Ascending aorta (tissue), 2 donors: Measurements from ENCODE around the gene ZNF581. TPM values are rescaled to one million over a fixed set of nuclear protein-coding genes. Genes with fewer than 3 reads are reported as not detected.

Experiments used
- DNase-seq, 2 donors: peaks; one replicate each; pipeline ENCODE4 v3.0.0-alpha.2; 2019; ENCODE audit warnings: low spot score in 2 of 2
- H3K27ac ChIP-seq, 2 donors: fragments of 200-600 bp; sonication (generic); one replicate each; pipeline ENCODE4 v1.5.1; 2016 to 2017; ENCODE audit warnings: mild to moderate bottlenecking in 1 of 2
- H3K27me3 ChIP-seq: fragments of 200-600 bp; sonication (generic); one replicate; pipeline ENCODE4 v1.5.1; 2017
- H3K36me3 ChIP-seq, 2 donors: fragments of 200-600 bp; sonication (generic); one replicate each; pipeline ENCODE4 v1.5.1; 2016
- H3K4me1 ChIP-seq, 2 donors: fragments of 200-600 bp; sonication (generic); one replicate each; pipeline ENCODE4 v1.5.1; 2016 to 2017; ENCODE audit warnings: mild to moderate bottlenecking in 1 of 2
- H3K4me3 ChIP-seq, 2 donors: fragments of 200-600 bp; sonication (generic); one replicate each; pipeline ENCODE4 v1.5.1; 2016 to 2017; ENCODE audit warnings: mild to moderate bottlenecking in 1 of 2
- H3K9me3 ChIP-seq, 2 donors: fragments of 200-600 bp; sonication (generic); one replicate each; pipeline ENCODE4 v1.5.1; 2016
- intact Hi-C: fragments of 100-400 bp; cut with DNase I; formaldehyde crosslinking; loops from one replicate; pipeline ENCODE4 v1.15.1; 2023
- total RNA-seq: library from RNA; depleted of rRNA; stranded (reverse); fragments of >200 nt; gene quantifications from one replicate; pipeline ENCODE4 v1.1.0, GENCODE V29; 2016
- TF ChIP-seq, protein P1 (sequence below), 3 experiments: fragments of 200-600 bp in 2 of 3; fragments of 450-650 bp in 1 of 3; sonication (generic) in 2 of 3; IDR thresholded peaks; one replicate each; pipeline ENCODE4 v1.5.1; 2016 to 2019; ENCODE audit warnings: antibody characterized with exemption in 3 of 3, mild to moderate bottlenecking in 1 of 3, moderate library complexity in 1 of 3

The ZNF581 gene
- total RNA-seq, 1 donor from 2014 or later = 12.1 TPM

- Histone ChIP-seq H3K4me3 (no peak overlapping the region), H3K4me1 (no peaks in the 10 kb centered on the region), H3K36me3 (peaks cover 34 to 36% of the 10 kb centered on the region in 2 donors), H3K27ac (no peak overlapping the region), H3K27me3 (no peaks in the 10 kb centered on the region), H3K9me3 (no peaks in the 10 kb centered on the region)
- DNase-seq = no peak
- intact Hi-C loops = no loop called here
- TF ChIP-seq, protein P1, sequence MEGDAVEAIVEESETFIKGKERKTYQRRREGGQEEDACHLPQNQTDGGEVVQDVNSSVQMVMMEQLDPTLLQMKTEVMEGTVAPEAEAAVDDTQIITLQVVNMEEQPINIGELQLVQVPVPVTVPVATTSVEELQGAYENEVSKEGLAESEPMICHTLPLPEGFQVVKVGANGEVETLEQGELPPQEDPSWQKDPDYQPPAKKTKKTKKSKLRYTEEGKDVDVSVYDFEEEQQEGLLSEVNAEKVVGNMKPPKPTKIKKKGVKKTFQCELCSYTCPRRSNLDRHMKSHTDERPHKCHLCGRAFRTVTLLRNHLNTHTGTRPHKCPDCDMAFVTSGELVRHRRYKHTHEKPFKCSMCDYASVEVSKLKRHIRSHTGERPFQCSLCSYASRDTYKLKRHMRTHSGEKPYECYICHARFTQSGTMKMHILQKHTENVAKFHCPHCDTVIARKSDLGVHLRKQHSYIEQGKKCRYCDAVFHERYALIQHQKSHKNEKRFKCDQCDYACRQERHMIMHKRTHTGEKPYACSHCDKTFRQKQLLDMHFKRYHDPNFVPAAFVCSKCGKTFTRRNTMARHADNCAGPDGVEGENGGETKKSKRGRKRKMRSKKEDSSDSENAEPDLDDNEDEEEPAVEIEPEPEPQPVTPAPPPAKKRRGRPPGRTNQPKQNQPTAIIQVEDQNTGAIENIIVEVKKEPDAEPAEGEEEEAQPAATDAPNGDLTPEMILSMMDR (IDR thresholded peaks at IDR 0.05) = no peak
Measured at GRCh38 chr19:55616395-55616875, 27.0 kb upstream of the ZNF581 start.

- Histone ChIP-seq H3K27me3 (no peaks in the 10 kb centered on the region), H3K4me3 (no peak overlapping the region), H3K36me3 (peaks cover 34 to 45% of the 10 kb centered on the region in 2 donors), H3K4me1 (no peaks in the 10 kb centered on the region), H3K9me3 (no peaks in the 10 kb centered on the region), H3K27ac (no peak overlapping the region)
- TF ChIP-seq, protein P1 (IDR thresholded peaks at IDR 0.05) = no peak
- intact Hi-C loops = no loop called here
- DNase-seq = no peak
Measured at GRCh38 chr19:55617426-55617825, 26.0 kb upstream of the ZNF581 start.

GRCh38 chr19:55618426-55618825 is 25.0 kb upstream of the ZNF581 start:
- H3K36me3 ChIP-seq = peaks cover 34 to 48% of the 10 kb centered on the region in 2 donors
- no peaks in the 10 kb centered on the region for H3K4me1 ChIP-seq
- H3K27ac ChIP-seq = no peak overlapping the region
- no peaks in the 10 kb centered on the region for H3K27me3 ChIP-seq
- no peak for DNase-seq
- intact Hi-C loops = no loop called here
- TF ChIP-seq, protein P1 (IDR thresholded peaks at IDR 0.05) = no peak
- no peak overlapping the region for H3K4me3 ChIP-seq
- H3K9me3 ChIP-seq = no peaks in the 10 kb centered on the region

- Histone ChIP-seq H3K36me3 (peaks cover 31 to 44% of the 10 kb centered on the region in 2 donors), H3K4me3 (no peak overlapping the region), H3K9me3 (no peaks in the 10 kb centered on the region), H3K4me1 (no peaks in the 10 kb centered on the region), H3K27me3 (no peaks in the 10 kb centered on the region), H3K27ac (no peak overlapping the region)
- TF ChIP-seq, protein P1 (IDR thresholded peaks at IDR 0.05) = no peak
- intact Hi-C loops = no loop called here
- no peak for DNase-seq
Measured at GRCh38 chr19:55619286-55619685, 24.2 kb upstream of the ZNF581 start.

DNA sequence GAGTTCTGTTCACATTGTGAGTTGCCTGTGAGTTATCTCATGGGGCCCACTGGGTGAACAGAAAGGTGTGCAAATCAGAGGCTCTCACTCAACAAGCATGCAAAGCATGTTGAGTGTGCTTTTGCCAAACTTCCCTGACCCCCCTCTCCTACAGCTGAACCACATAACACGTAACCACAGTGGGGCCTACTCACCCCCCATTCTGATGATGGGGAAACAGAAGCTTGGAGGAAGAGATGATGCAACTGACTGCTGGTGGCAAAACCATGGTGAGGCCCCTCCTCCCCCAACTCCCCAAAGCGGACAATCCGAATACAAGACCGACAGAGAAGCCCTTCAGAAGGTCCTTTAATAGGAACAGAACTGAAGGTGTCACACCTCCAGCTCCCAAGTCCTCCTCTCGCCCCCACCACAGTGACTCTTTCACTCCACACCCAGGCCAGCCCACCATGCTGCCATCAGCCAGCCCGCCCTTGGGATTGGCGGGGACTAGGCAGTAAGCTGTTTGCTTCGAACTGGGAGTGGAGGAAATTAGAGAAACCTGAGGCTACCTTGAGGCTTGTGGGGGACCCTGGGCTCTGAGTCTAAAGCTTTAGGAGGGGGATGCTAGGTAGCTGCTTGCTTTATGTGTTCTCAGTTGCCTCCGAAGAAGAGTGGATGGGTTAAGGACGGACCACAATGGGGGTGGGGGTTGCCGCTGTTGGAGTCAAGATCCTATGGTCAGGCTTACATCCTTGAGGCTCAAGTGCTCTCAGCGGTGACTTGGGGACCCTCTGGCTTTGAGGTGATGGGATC is 22.8 kb upstream of the ZNF581 start:
- Histone ChIP-seq H3K9me3 (no peaks in the 10 kb centered on the region), H3K36me3 (peaks cover 22 to 35% of the 10 kb centered on the region in 2 donors), H3K4me3 (no peak overlapping the region), H3K4me1 (peaks cover 0 to 5% of the 10 kb centered on the region in 2 donors), H3K27ac (no peak overlapping the region), H3K27me3 (no peaks in the 10 kb centered on the region)
- TF ChIP-seq, protein P1 (IDR thresholded peaks at IDR 0.05) = no peak
- DNase-seq = no peak
- intact Hi-C loops = loop anchor here (5.0 kb wide), 1 partner anchor 158 kb away; the partner anchor contains the start of genes C19orf85 and ISOC2
